Keratinocyte (primary cell): ENCODE results near the gene PRR20G. TPM values are rescaled to one million over a fixed set of nuclear protein-coding genes. Genes with fewer than 3 reads are reported as not detected.

Experiments used
- DNase-seq: peaks from one replicate; pipeline ENCODE4 v3.0.0-alpha.2; 2011; ENCODE audit warnings: low read depth, missing footprints, low spot score
- FAIRE-seq: peaks from 2 replicates; lab custom pipeline; 2011; peaks lifted over from hg19 to GRCh38; lab: Jason Lieb, UNC
- H2AFZ ChIP-seq: 2 replicates; pipeline ENCODE4 v1.6.0; 2012; ENCODE audit warnings: low read length, control low read depth, inconsistent platforms; ENCODE audit not compliant: control insufficient read depth
- H3K27ac ChIP-seq: 2 replicates; pipeline ENCODE4 v1.5.1; 2011; ENCODE audit warnings: low read length; ENCODE audit not compliant: control insufficient read depth, insufficient read depth
- H3K27me3 ChIP-seq: 3 replicates; pipeline ENCODE4 v1.6.0; 2011; ENCODE audit warnings: low read length; ENCODE audit not compliant: control insufficient read depth, insufficient read depth; ENCODE audit errors: extremely low read depth
- H3K36me3 ChIP-seq, 2 experiments: 2 replicates in 1 of 2; 3 replicates in 1 of 2; pipeline ENCODE4 v1.5.1; 2011; ENCODE audit warnings: low read length in 2 of 2, mild to moderate bottlenecking in 1 of 2; ENCODE audit not compliant: control insufficient read depth in 2 of 2, insufficient read depth in 2 of 2; ENCODE audit errors: extremely low read depth in 1 of 2
- H3K4me1 ChIP-seq: 3 replicates; pipeline ENCODE4 v1.5.1; 2011; ENCODE audit warnings: low read length; ENCODE audit not compliant: control insufficient read depth, insufficient read depth; ENCODE audit errors: extremely low read depth
- H3K4me2 ChIP-seq: 3 replicates; pipeline ENCODE4 v1.6.0; 2011; ENCODE audit warnings: low read depth, low read length; ENCODE audit not compliant: control insufficient read depth, insufficient read depth; ENCODE audit errors: extremely low read depth
- H3K4me3 ChIP-seq, 3 experiments: fragments of 200-600 bp in 1 of 3; sonication (generic) in 1 of 3; 2 replicates in 2 of 3; 3 replicates in 1 of 3; pipeline ENCODE4 v1.5.1; 2011 to 2016; ENCODE audit warnings: low read length in 3 of 3, mild to moderate bottlenecking in 3 of 3, control low read depth in 2 of 3, inconsistent platforms in 1 of 3, low read depth in 1 of 3, mixed read lengths in 1 of 3, mixed run types in 1 of 3, moderate library complexity in 1 of 3; ENCODE audit not compliant: control insufficient read depth in 2 of 3, insufficient read depth in 2 of 3; ENCODE audit errors: extremely low read depth in 1 of 3
- H3K79me2 ChIP-seq: 2 replicates; pipeline ENCODE4 v1.6.0; 2012; ENCODE audit warnings: low read length; ENCODE audit not compliant: control insufficient read depth, insufficient read depth
- H3K9ac ChIP-seq: 3 replicates; pipeline ENCODE4 v1.6.0; 2011; ENCODE audit warnings: low read length; ENCODE audit not compliant: control insufficient read depth, insufficient read depth; ENCODE audit errors: extremely low read depth
- H3K9me1 ChIP-seq: 3 replicates; pipeline ENCODE4 v1.6.0; 2011; ENCODE audit warnings: low read length; ENCODE audit not compliant: control insufficient read depth, insufficient read depth; ENCODE audit errors: extremely low read depth
- H3K9me3 ChIP-seq: 2 replicates; pipeline ENCODE4 v1.5.1; 2012; ENCODE audit warnings: low read depth, low read length; ENCODE audit not compliant: control insufficient read depth
- H4K20me1 ChIP-seq: 3 replicates; pipeline ENCODE4 v1.6.0; 2011; ENCODE audit warnings: low read length; ENCODE audit not compliant: control insufficient read depth, insufficient read depth; ENCODE audit errors: extremely low read depth
- CTCF ChIP-seq, 3 experiments: IDR thresholded peaks in 1 of 3; conservative IDR thresholded peaks in 1 of 3; optimal IDR thresholded peaks in 1 of 3; 2 replicates in 2 of 3; 3 replicates in 1 of 3; pipeline versions ENCODE3 to v1.5.1; 2011; ENCODE audit warnings: low read length in 3 of 3, mild to moderate bottlenecking in 3 of 3, moderate library complexity in 2 of 3, control low read depth in 1 of 3, inconsistent platforms in 1 of 3; ENCODE audit not compliant: insufficient read depth in 2 of 3; ENCODE audit errors: extremely low read depth in 1 of 3
- EZH2 ChIP-seq: IDR thresholded peaks from one replicate; pipeline ENCODE4 v1.6.1; 2012; ENCODE audit warnings: inconsistent platforms, mild to moderate bottlenecking, low read length, moderate library complexity
- dilution Hi-C: fragments of 300-500 bp; cut with MboI; formaldehyde crosslinking; loops from one replicate; pipeline ENCODE4 v1.7.0; 2020; ENCODE audit warnings: low sequenced_read_pairs; ENCODE audit not compliant: extremely low pct_ligation_motif_present
- polyA plus RNA-seq, 5 experiments: library from polyadenylated mRNA; depleted of rRNA in 3 of 5; stranded (reverse) in 3 of 5; stranded (forward) in 1 of 5; unstranded in 1 of 5; fragments of >200 nt; gene quantifications; 1 replicate in 1 of 5; 2 replicates in 3 of 5; 3 replicates in 1 of 5; pipeline versions ENCODE4 v1.2.1 to v1.2.3, GENCODE V29; 2011 to 2012; ENCODE audit warnings: missing spikeins in 2 of 5, low read depth in 1 of 5, low replicate concordance in 1 of 5

PRR20G gene
- polyA plus RNA-seq, 1 donor (not counting 4 experiments of a cell fraction or from before 2014, with no cell fraction given) = not detected

DNA sequence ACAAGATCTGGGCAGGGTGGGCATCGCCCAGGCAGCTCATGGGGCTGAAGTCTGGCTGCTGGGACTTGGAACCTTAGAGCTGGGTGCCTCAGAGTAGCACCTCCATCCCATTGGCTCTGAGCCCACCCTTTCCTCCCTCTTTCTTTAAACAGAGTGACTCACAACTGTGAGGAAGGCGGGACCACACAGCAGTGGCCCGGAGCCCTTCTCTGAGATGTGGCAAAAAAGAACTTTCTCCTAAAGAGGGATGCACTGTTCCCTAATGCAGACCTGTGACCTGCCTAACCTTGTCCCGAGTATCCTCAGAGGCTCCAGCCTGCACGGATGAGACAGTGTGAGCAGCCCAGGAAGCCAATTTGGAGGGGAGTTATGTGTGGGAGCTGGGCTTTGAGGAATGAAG is 23.6 kb downstream of the PRR20G start:
- Histone ChIP-seq H3K9ac (no peak overlapping the region), H4K20me1 (no peaks in the 10 kb centered on the region), H3K36me3 (no peaks in the 10 kb centered on the region), H3K79me2 (no peaks in the 10 kb centered on the region), H3K9me1 (no peaks in the 10 kb centered on the region), H2AFZ (no peak overlapping the region), H3K27ac (no peak overlapping the region), H3K27me3 (peaks cover 5% of the 10 kb centered on the region), H3K4me2 (no peak overlapping the region), H3K9me3 (no peaks in the 10 kb centered on the region), H3K4me1 (no peaks in the 10 kb centered on the region), H3K4me3 (no peak overlapping the region)
- no peak for DNase-seq
- FAIRE-seq = no peak
- dilution Hi-C loops = no loop called here
- no peak for TF ChIP-seq CTCF (optimal IDR thresholded peaks at IDR 0.05 in 1 of 3, IDR thresholded peaks at IDR 0.05 in 1 of 3, conservative IDR thresholded peaks at IDR 0.05 in 1 of 3; ENCODE audit: extremely low read depth in 1 of 3, insufficient read depth in 2 of 3, low read length in 3 of 3)
- TF ChIP-seq EZH2 = no peak

- dilution Hi-C loops = no loop called here
- no peak overlapping the region for H3K27ac ChIP-seq
- no peaks in the 10 kb centered on the region for H4K20me1 ChIP-seq
- peaks cover 5% of the 10 kb centered on the region for H3K27me3 ChIP-seq
- H3K9me1 ChIP-seq = no peaks in the 10 kb centered on the region
- no peaks in the 10 kb centered on the region for H3K79me2 ChIP-seq
- H2AFZ ChIP-seq = no peak overlapping the region
- H3K4me3 ChIP-seq = no peak overlapping the region
- H3K9me3 ChIP-seq = no peaks in the 10 kb centered on the region
- no peaks in the 10 kb centered on the region for H3K36me3 ChIP-seq
- no peak for TF ChIP-seq EZH2
- no peak for TF ChIP-seq CTCF (optimal IDR thresholded peaks at IDR 0.05 in 1 of 3, IDR thresholded peaks at IDR 0.05 in 1 of 3, conservative IDR thresholded peaks at IDR 0.05 in 1 of 3; ENCODE audit: extremely low read depth in 1 of 3, insufficient read depth in 2 of 3, low read length in 3 of 3)
- H3K4me1 ChIP-seq = no peaks in the 10 kb centered on the region
- no peak overlapping the region for H3K9ac ChIP-seq
- FAIRE-seq = no peak
- no peak overlapping the region for H3K4me2 ChIP-seq
- DNase-seq = no peak
Measured at GRCh38 chr3:127263586-127264231, 24.1 kb downstream of the PRR20G start.
